Parathyroid adenoma (tissue), 2 donors: ENCODE measurements around the gene ACAD9.

Experiments used
- H2AFZ ChIP-seq: fragments of 300-600 bp; sonication (generic); one replicate; pipeline ENCODE4 v1.7.0; 2017; ENCODE audit warnings: antibody characterized with exemption, mild to moderate bottlenecking
- H3K27ac ChIP-seq: fragments of 300-600 bp; sonication (generic); one replicate; pipeline ENCODE4 v1.7.0; 2017
- H3K27me3 ChIP-seq: fragments of 300-600 bp; sonication (generic); one replicate; pipeline ENCODE4 v1.7.0; 2017; ENCODE audit warnings: low read length; ENCODE audit not compliant: control insufficient read depth, insufficient read depth
- H3K36me3 ChIP-seq: fragments of 300-600 bp; sonication (generic); one replicate; pipeline ENCODE4 v1.7.0; 2017; ENCODE audit warnings: low read length; ENCODE audit not compliant: control insufficient read depth, insufficient read depth
- H3K4me1 ChIP-seq: fragments of 300-600 bp; sonication (generic); one replicate; pipeline ENCODE4 v1.7.0; 2017; ENCODE audit warnings: control low read depth
- H3K4me2 ChIP-seq: fragments of 300-600 bp; sonication (generic); one replicate; pipeline ENCODE4 v1.7.0; 2017; ENCODE audit warnings: low read length
- H3K4me3 ChIP-seq: fragments of 300-600 bp; sonication (generic); one replicate; pipeline ENCODE4 v1.7.0; 2017; ENCODE audit warnings: low read depth, low read length
- H3K79me2 ChIP-seq: fragments of 300-600 bp; sonication (generic); one replicate; pipeline ENCODE4 v1.7.0; 2017; ENCODE audit warnings: control low read depth
- H3K9ac ChIP-seq: fragments of 300-600 bp; sonication (generic); one replicate; pipeline ENCODE4 v1.7.0; 2017; ENCODE audit warnings: mild to moderate bottlenecking
- H3K9me3 ChIP-seq: fragments of 300-600 bp; sonication (generic); one replicate; pipeline ENCODE4 v1.7.0; 2017; ENCODE audit warnings: low read length; ENCODE audit not compliant: control insufficient read depth
- CTCF ChIP-seq: fragments of 300-600 bp; sonication (generic); IDR thresholded peaks from one replicate; pipeline ENCODE4 v1.7.0; 2017; ENCODE audit warnings: antibody characterized with exemption, mild to moderate bottlenecking
- donor health status: primary hyperparathyroidism.

Gene ACAD9

GRCh38 chr3:128851601-128852000 lies 27.8 kb upstream of the ACAD9 start:
- Histone ChIP-seq H3K27me3 (no peaks in the 10 kb centered on the region), H3K4me2 (no peak overlapping the region), H3K36me3 (no peaks in the 10 kb centered on the region), H3K9me3 (no peaks in the 10 kb centered on the region), H3K9ac (no peak overlapping the region), H3K4me1 (no peaks in the 10 kb centered on the region), H3K79me2 (no peaks in the 10 kb centered on the region), H3K4me3 (no peak overlapping the region), H2AFZ (no peak overlapping the region), H3K27ac (no peak overlapping the region)
- TF ChIP-seq CTCF = no peak

- H3K36me3 ChIP-seq = no peaks in the 10 kb centered on the region
- H3K79me2 ChIP-seq = no peaks in the 10 kb centered on the region
- no peak overlapping the region for H3K27ac ChIP-seq
Measured at GRCh38 chr3:128853826-128854225, 25.6 kb upstream of the ACAD9 start.

GRCh38 chr3:128854475-128854874 lies 24.9 kb upstream of the ACAD9 start:
- no peak overlapping the region for H3K4me2 ChIP-seq
- no peak overlapping the region for H3K4me3 ChIP-seq
- no peaks in the 10 kb centered on the region for H3K9me3 ChIP-seq
- no peak overlapping the region for H3K9ac ChIP-seq
- no peaks in the 10 kb centered on the region for H3K27me3 ChIP-seq
- no peaks in the 10 kb centered on the region for H3K4me1 ChIP-seq
- H2AFZ ChIP-seq = no peak overlapping the region
- H3K79me2 ChIP-seq = no peaks in the 10 kb centered on the region
- no peaks in the 10 kb centered on the region for H3K36me3 ChIP-seq
- no peak overlapping the region for H3K27ac ChIP-seq
- TF ChIP-seq CTCF = no peak

More at GRCh38 chr3:128853826-128854225, 25.6 kb upstream of the ACAD9 start:
- H3K4me1 ChIP-seq = no peaks in the 10 kb centered on the region
- H3K4me2 ChIP-seq = no peak overlapping the region
- H3K9me3 ChIP-seq = no peaks in the 10 kb centered on the region
- no peak overlapping the region for H3K4me3 ChIP-seq
- H3K9ac ChIP-seq = no peak overlapping the region
- H3K27me3 ChIP-seq = no peaks in the 10 kb centered on the region
- no peak for TF ChIP-seq CTCF
- no peak overlapping the region for H2AFZ ChIP-seq

- H2AFZ ChIP-seq = no peak overlapping the region
- TF ChIP-seq CTCF = no peak
- no peaks in the 10 kb centered on the region for H3K27me3 ChIP-seq
- no peaks in the 10 kb centered on the region for H3K4me1 ChIP-seq
- H3K4me3 ChIP-seq = no peak overlapping the region
- H3K9ac ChIP-seq = no peak overlapping the region
- H3K4me2 ChIP-seq = no peak overlapping the region
- H3K27ac ChIP-seq = no peak overlapping the region
- no peaks in the 10 kb centered on the region for H3K36me3 ChIP-seq
- H3K9me3 ChIP-seq = no peaks in the 10 kb centered on the region
- H3K79me2 ChIP-seq = no peaks in the 10 kb centered on the region
Measured at GRCh38 chr3:128855569-128855968, 23.9 kb upstream of the ACAD9 start.

- no peaks in the 10 kb centered on the region for H3K9me3 ChIP-seq
Measured at GRCh38 chr3:128858167-128858566, 21.3 kb upstream of the ACAD9 start.

More at GRCh38 chr3:128858167-128858566, 21.3 kb upstream of the ACAD9 start:
- Histone ChIP-seq H3K9ac (no peak overlapping the region), H3K4me1 (no peaks in the 10 kb centered on the region), H2AFZ (no peak overlapping the region), H3K27ac (no peak overlapping the region), H3K4me3 (no peak overlapping the region), H3K27me3 (no peaks in the 10 kb centered on the region), H3K4me2 (no peak overlapping the region), H3K79me2 (no peaks in the 10 kb centered on the region), H3K36me3 (no peaks in the 10 kb centered on the region)
- no peak for TF ChIP-seq CTCF
